ENCODE data around the gene NRG3.

NRG3 gene

DNA sequence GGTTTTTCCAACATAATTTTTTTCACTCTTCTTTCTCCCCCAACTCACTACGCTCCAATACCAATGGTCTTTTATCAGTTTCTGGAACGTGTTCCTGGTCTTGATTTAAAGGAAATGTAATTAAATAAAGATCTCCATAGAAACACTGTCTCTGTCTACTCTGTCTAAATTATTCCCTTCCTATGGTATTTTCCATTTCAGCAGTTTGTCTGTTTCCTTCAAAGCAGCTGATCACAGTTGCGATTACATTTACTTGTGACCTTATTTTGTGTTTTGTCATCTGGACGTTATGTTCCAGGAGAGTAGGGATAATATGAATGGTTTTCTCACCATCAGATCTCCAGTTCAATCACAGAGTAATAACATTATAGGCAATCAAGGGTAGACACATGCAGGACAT is 359.2 kb downstream of the NRG3 start:
- DNase-seq = no peak

DNA sequence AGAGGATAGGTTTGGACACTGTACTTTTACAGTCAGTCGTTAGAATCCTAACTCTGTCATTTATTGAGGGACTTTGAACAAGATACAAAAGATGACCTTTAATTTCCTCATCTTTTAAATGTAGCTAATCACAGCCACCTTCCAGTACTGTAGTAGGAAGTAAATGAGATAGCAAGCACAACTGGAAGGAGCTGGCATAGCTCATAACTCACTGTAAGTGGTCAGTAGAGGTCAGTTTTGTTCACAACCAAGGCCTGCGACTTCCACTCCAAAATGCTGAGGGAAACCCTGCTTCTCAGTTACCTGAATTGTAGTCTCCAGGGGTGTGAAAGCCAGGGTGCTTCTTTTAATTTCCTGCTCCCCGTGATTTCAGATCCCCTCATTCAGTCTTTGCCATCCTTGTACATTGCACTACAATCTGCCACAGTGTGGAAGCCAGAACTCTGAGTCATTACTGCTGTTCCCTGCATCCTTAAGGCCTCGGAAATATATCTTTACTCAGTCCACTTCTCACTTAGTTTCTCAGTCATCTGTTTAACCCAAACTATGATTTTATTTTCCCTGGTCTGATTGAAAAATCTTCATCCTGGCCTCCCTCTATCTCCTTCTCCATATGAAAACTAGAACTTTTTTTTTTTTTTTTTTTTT is 361.2 kb downstream of the NRG3 start:
- no peak for DNase-seq

DNA sequence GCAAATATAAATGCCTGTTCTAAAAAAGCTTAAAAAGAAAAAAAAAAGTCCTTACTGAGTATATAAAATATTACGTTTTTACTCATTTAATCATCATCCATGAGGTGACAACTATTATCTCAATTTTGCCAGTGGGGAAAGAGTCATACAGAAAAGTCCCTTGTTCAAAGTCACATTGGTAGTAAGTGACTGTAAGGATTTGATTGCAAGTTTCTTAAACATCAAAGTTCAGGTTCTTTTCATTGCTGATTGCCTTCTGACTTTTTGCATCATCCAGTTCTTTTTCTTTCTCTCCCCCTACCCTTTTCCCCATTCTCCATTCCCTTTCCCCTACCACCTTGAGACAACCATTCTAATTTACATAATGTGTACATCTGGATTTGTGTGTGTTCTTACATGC is 363.3 kb downstream of the NRG3 start:
- no peak for DNase-seq

DNA sequence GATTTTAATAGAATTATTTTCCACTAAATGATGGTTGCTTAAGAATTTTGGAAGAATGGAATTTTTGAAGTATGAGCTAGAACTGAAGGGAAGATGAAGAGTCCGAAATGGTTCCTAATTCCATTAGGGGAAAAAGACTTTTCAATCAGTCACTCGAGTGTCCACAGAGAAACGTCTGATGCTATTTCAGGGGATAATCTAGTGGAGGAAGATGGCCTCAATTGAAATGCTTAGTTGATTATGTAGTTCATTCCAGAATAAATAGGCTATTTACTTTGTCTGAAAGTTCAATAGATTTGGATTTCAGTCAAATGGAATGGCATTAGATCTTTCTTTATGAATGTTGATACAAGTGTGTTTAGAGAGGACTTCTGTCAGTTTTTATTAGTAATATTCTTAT is 365.4 kb downstream of the NRG3 start:
- no peak for DNase-seq

DNA sequence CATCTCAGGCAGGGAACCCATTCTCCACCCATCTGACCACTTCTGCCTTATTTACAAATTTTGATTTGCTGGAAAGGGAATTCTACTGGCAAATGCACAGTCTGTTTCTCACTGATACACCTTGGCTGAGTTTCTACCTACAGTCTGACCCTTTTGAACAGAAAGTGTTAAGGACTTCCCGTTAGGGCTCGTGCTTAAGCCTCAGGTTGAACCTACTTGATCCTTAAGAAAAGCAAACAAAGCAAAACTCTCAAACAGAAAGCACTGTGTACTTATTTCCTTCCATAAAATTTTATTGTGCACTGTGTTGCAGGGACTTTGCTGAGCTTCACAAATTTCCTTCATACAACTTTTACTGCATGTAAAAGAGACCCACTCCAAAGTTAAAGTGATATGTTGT is 367.8 kb downstream of the NRG3 start:
- DNase-seq = no peak

DNA sequence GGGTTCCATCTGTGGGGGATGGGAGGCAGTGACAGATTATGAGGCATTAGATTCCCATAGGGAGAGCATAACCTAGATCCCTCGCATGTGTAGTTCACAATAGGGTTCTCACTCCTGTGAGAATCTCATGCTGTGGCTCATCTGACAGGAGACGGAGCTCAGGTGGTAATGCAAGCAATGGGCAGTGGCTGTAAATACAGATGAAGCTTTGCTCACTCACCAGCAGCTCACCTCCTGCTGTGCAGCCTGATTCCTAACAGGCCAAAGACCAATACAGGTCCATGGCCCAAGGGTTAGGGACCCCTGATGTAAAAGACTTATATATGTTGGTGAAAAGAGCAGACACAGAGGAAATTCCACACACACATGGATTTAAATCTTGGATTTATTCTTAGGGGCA is 370.2 kb downstream of the NRG3 start:
- no peak for DNase-seq

DNA sequence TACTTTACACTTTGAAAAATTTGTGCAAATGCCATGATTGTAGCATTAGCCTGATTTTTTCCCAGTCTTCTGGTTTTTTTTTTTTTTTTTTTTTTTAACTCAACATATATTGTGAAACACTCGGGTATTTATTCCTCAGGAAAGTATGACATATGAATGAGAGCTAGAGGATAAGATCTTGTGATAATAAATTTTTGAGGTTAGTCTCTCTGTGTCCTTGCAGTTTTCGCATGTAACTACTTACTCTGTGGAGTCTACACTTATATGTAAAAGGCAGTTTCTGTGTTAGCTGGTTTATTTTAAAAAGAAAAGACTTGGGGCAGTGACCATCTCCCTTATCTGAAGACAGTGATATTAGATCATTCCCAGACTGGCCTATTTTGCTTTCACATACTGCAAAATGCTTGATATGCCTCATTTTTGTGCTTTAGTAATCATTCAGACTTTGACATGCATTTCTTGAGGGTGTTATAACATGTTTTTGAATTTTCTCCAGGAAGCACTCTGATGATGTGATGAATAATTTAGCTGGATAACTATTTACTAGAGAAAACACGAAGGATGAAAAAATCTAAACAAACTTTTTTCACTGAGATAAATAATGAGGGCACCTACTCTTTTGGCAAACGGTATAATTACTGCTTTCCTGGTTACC is 371.0 kb downstream of the NRG3 start:
- DNase-seq = no peak

DNA sequence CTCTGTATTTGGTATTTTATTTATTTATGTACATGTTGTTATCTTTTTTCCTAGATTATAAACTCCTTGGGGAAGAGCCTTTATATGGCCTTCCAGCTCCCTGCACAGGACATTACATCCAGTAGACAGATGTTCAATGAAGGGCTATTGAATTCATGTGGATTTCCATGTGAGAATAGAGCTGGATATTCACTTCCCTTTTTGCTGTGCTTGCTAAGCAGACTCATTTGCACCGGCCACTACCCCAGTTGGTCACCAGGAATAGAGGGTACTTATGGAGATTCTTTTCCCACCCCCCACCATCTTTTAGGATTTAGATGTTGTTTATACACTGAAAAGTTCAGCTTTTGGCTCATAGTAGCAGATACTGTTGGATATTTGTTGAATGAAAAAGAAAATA is 374.1 kb downstream of the NRG3 start:
- no peak for DNase-seq

DNA sequence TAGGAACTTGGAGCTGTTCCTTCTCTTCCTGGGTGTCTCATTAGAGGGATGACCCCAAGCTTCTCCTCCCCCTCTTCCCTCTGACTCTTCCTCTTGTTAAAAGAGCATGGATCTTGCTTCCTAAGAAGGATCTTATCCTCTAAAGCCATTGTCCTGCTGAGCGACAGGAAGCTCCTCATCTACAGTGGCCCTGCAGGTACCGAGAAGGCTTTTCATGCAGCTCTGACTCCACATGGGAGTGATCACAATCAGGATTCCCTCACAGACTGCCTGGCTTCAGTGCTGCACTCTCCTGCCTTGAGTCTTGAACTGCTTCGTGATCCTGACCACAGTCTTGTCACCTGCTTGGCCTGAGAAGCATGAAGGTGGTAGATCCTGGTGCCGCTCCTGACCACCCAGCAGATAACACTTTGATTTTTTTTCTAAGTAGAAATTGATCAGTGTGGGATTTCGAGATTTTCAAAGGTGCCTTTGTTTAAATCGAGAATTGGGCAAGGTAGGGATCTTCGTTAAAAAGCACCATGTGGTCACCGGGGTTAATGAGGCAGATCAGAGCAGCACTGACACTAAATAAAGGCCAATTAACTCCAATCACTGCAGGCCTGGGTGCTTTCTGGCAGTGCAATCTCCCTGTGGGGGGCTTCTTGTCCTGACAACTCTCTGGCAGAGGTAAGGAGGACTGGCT is 376.4 kb downstream of the NRG3 start:
- no peak for DNase-seq

DNA sequence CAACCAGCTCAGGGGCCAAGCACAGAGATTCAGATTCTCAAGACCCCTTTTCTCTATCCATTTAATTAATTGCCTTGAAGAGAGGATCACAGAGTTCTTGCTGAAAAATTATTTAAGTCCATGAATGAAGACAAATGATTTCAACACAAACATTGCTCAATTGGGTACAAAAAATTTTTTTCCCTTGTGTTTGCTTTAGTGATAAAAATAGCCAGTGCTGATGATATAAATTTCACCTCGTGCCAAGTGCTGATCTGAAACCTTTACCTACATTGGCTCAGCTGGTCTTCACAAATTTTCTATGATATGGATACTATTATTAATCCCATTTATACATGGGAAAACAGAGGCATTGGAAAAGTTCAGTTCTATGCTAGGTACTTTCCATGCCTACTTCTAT is 377.1 kb downstream of the NRG3 start:
- DNase-seq = no peak

DNA sequence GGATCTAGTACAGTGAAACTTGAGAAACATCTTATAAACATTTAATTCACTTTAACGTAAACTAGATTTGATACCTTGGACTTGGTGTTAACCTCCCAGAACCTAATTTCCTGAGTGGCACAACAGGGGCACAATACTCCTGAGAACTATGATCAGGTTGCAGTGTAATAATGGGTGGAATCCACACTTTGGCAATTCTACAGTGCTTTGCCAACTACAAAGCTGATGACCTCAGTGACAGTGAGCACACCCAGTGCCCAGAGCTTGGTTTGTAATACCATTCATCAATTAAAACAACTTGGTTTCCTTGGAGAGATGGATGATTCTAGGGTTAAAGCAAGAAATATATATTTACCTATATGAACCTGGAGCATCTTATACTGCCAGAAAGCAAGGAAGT is 379.2 kb downstream of the NRG3 start:
- no peak for DNase-seq

DNA sequence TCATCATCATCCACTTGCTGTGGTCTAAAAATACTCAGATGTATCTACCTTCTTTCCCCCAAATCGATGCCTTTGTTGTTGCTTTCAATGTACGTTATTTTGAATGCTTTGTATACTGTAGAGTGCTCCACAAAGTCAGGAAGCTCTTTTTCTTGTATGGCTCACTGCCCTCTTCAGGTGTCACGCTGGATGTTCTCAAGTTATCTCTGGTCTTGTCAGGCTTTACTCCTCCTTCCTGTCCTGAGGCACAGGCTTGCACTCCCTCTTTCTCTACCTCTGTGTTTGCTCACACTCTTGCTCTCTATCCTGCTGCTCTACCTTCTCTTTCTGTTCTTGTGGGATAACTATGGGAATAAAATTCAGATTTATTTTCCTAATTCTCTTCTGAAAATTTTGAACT is 381.3 kb downstream of the NRG3 start:
- DNase-seq = no peak

DNA sequence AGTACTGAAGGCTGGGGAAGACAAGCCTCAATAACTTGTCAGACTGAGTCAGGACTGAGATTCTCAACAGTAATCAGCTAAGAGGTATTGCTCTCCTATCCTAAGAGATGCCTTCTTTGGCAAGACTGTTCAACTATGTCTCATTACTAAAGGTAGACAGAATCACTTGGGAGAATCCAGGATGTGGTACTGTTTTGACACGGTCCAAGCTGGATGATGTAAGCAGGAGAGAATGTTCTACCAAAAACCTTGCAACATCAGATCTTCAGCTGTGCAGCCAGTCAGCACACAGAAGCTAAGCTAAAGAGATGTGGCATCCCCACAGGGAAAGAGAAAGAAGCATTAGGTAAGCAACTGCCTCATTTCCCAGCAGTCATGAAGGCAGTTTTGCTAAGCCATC is 391.4 kb downstream of the NRG3 start:
- DNase-seq = no peak

DNA sequence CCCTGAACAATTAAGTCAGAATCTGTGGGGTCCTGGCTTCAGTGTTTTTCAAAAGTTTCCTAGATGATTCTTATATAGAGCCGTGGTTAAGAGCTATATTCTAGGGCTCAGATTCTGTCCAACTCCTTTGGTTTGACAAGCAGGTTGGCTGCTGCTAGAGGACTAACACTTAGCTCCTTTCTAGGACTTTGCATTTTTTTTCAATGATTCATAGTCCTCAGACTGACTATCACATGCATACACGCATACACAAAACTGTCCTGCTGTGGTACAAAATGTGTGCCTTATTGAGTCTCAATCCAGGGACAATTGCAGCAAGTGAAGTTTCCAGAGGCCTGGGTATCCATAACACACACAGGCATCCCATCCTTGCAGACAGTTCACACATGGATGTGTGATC is 392.0 kb downstream of the NRG3 start:
- no peak for DNase-seq

DNA sequence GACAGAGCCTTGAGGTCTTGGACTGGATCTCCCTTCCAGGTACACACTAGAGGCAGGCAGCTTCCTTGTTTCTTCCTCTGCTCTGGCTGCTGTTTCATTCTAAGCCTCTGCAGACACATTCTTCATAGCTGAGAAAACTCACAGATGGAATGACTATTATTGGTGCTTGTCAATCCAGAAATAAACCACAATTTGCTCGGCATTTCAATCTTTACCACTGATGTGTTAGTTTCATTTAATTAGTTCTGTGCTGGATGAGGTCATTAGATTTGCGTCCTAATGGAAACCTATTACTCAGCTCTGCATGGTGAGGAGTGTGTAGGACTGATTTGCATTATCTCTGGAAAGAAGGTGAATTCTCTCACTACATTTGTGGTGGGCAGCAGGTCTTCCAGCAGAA is 392.5 kb downstream of the NRG3 start:
- DNase-seq = no peak

DNA sequence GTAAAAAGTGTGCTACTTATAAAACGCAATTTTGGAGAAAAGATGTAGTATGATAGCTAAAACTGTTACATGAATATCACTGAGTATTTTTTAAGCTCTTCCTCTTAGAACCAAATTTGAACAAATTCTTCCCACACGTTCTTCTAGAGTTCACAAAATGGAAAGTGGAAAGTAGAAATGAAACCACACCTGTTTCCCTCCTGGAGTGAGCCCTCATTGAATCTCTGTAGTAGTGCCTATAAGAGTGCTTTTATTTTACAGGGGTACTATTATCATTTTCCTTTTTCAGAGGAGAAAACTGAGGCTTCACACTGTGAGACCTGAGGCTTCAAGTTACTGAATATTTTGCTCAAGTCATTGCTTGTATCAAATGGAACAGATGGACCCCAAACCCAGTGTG is 393.0 kb downstream of the NRG3 start:
- no peak for DNase-seq

DNA sequence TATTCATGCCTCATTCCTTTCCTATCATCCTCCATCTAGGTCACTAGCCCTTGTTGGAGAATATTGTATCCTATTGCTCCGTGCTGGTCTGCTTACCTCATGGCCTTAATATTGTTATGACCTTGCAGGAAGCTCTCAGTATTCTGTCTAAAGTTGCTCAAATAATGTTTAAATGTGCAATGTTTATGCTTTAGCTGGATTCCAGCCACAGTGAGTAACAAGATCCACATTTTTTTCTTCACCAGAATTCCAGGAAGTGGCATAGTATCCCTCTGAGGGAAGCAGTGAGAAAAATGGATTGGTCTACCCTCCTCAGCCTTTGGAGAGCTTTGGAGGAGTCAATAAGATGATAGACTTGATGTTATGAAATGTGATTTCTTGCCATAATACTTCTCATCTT is 402.6 kb downstream of the NRG3 start:
- no peak for DNase-seq

DNA sequence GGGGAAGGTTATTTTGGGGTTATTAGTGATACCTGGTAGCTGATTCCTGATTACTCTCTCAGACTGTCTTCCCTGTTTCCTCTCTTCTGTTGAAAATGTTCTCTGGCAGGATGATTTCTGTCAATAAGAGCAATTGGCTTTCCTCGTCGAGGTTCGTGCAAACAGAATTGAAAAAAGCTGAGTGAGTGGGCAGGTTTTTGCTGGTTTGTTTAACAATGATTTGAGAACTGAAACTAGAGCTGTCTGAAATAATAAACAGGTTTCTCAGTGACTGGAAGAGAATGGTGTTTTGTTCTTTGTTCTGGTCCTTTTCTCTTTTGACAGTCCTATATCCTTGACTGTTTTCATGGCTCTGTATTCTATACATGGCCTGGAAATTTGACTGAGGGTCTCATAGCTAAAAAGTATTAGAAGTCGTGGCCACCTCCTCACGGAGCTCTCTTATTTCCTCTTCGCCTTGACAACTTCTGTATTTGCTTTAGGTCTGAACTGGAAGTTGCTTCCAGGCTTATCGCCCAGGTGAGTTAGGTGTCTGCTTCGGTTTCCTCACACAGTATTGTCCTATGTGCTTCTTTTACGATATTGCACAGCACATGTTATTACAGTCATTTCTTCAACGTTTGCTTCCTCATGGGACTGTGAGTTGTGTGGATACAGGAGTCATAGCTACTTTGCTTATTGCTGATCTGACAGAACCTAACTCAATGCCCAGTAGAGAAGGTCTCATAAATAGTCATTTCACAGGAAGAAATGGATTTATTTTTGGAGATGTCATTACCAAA is 403.6 kb downstream of the NRG3 start:
- no peak for DNase-seq

DNA sequence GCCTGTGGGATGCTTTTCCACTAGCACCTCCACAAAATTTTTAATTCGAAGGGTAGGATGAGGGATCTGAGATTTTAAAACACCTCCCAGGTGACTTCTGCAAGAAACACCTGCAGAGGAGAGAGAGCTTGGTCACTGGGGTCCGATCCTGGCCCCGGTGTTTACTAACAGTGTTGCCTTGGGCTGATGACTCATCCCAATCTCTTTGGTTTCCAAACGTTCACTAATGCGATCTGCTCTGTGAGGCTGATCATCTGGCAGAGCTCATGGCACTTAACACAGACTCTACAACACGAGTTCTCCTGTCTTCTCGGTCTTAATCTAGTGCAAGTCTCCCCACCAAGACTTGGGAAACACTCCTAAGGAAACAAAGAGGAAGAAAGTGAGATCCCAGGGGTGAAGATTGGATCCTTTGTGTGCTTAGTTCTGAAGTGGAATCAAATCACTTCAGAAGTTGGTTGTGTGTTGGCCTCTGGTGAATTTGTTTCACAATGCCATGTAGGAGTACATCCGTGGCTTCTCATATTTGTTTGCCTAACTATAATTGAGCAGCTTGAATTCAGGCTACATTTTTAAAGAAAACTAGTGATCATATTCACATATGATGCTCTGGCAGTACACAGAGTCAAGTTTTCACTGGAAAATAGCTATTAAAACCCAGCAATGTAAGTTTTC is 407.9 kb downstream of the NRG3 start:
- DNase-seq = no peak

DNA sequence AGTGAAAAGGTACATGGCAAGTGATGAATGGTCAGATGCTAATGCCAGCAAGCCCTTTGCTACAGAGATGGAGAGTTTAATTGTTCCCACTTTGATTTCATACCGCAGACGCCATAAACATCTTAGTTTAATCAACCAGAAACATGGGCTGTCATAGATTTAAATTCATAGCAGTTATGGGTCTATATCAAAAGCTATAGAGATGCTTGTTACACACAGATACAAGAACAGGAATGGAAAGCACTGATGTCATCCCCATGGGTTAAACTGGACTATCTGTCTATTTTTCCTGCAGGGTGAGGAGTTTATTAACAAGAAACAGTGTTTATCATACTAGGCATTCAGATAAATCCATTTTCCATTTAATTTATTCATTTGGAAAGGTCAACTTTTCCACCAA is 409.2 kb downstream of the NRG3 start:
- no peak for DNase-seq

DNA sequence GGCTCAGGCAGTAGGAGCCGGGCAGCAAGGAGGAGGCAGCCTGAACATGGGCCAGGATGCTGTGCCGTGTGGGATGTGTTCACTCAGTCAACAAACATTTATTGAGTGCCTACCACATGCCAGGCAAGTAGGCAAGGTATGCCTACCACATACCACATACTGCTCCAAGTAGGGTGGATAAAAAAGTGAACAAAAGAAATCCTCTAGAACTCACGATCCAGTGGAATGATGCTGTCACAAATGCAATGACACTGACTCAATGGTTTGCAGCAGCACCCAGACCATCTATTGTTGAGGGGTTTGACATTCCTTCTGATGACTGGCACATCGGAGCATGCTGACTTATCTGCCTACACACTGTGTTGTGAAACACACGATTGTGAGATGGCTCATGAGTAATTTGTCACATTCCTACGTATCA is 413.5 kb downstream of the NRG3 start:
- DNase-seq = no peak

DNA sequence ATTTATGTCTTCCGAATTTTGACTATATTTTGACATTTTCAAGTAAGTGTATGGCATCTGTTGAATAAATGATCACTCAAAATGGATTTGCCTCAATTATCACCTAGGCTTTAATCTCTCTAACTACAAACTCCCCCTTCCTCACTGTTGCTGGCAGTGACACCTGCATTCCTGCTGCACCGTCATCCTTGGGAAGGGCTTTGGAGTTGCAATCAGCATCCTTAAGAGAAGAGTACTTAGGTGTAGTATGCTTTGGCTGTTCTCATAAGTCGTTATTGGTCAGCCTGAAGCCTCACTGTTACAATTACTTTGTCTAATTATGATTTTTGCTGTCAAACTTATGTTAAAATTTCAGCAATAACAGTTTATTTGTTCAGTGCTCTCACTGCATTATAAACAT is 415.0 kb downstream of the NRG3 start:
- no peak for DNase-seq

DNA sequence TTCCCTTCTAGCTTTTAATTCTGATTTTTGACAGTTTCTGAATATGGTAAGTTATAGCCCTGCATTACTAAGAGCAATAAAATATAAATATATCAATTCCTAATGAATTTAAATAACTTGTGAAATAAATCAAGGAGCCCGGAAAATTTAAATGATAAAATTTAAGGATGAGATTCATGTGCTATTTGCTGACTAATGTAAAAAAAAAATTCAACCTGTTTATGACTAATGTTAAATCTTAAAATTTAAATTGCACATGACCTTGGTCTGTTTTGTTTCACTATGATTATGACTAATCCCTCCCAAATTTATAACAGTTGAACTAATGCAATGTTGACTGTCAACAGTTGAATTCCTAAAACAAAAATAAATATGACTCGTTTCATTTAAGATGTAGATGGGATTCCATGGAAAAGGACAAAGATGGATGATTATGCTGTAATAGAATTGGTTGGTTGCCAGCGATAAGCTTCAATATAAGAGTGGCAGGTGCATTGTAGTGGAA is 419.9 kb downstream of the NRG3 start:
- no peak for DNase-seq
